Measurements from ENCODE around the gene ARHGEF4. TPM values are rescaled to one million over a fixed set of nuclear protein-coding genes. Genes with fewer than 3 reads are reported as not detected.

Gene ARHGEF4
- total RNA-seq, 1 experiment from 2014 or later: 20.0 TPM

DNA sequence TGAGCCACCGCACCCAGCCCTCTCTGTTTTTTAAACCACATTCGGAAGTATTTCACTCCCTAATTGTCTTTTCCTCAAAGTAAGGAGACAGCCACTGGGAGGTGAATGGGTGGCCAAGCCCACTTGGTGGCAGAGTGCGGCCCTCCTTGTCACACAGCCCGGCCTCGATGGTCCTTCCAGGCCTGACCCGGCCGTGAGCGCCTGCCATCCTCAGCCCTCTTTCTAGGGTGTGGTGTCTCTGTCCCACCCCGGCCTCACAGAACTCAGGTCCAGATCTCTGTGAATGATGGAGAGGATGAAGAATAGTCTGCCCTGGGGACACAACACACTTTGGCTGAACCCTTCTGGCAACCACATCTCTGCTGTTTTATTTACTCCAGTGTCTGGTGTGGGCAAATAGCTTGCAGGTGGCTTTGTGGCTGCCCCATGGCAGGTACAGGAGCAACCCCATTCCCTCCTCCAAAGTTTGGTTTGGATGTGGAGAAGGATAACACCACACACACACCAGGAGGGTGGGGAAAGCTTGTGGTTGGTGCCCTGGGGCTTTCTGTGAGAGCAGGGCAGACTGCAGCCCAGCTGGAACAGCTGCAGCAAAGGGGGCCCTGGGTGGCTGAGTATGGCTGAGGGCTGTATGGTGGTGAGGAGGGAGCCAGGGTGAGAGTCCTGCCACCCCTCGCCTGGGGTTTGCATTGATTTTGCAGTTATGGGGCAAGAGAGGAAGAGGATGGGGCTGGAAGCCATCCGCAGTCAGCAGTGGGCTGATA lies 167.9 kb downstream of the ARHGEF4 start:
- Histone ChIP-seq H3K9me3 (ENCODE audit: insufficient read depth, low read depth) (no peaks in the 10 kb centered on the region), H3K27ac (no peak overlapping the region), H3K4me2 (no peak overlapping the region), H3K4me3 (no peak overlapping the region), H3K4me1 (replicated peaks; ENCODE audit: insufficient read depth) (no peaks in the 10 kb centered on the region), H4K20me1 (ENCODE audit: insufficient read depth) (no peaks in the 10 kb centered on the region), H3K9me2 (ENCODE audit: insufficient read depth) (no peaks in the 10 kb centered on the region), H2AFZ (no peak overlapping the region), H3K36me3 (ENCODE audit: low read depth) (no peaks in the 10 kb centered on the region), H3F3A (ENCODE audit: insufficient read depth, low read depth) (no peaks in the 10 kb centered on the region), H3K27me3 (ENCODE audit: insufficient read depth, low read depth) (no peaks in the 10 kb centered on the region), H3K79me2 (ENCODE audit: low read depth) (no peaks in the 10 kb centered on the region)
- intact Hi-C loops (cut with micrococcal nuclease; ENCODE audit: unreplicated experiment): no loop called here
- no TSS peak for BruUV-seq (replicated peaks)
- TF ChIP-seq, protein P1, sequence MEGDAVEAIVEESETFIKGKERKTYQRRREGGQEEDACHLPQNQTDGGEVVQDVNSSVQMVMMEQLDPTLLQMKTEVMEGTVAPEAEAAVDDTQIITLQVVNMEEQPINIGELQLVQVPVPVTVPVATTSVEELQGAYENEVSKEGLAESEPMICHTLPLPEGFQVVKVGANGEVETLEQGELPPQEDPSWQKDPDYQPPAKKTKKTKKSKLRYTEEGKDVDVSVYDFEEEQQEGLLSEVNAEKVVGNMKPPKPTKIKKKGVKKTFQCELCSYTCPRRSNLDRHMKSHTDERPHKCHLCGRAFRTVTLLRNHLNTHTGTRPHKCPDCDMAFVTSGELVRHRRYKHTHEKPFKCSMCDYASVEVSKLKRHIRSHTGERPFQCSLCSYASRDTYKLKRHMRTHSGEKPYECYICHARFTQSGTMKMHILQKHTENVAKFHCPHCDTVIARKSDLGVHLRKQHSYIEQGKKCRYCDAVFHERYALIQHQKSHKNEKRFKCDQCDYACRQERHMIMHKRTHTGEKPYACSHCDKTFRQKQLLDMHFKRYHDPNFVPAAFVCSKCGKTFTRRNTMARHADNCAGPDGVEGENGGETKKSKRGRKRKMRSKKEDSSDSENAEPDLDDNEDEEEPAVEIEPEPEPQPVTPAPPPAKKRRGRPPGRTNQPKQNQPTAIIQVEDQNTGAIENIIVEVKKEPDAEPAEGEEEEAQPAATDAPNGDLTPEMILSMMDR (conservative IDR thresholded peaks at IDR 0.05): no peak
- TF ChIP-seq EZH2 (IDR thresholded peaks at IDR 0.05; ENCODE audit: low read depth): no peak
- POLR2A ChIA-PET (ENCODE audit: unreplicated experiment): no interaction called here
- CTCF ChIA-PET: no interaction called here
- DNase-seq: no peak

DNA sequence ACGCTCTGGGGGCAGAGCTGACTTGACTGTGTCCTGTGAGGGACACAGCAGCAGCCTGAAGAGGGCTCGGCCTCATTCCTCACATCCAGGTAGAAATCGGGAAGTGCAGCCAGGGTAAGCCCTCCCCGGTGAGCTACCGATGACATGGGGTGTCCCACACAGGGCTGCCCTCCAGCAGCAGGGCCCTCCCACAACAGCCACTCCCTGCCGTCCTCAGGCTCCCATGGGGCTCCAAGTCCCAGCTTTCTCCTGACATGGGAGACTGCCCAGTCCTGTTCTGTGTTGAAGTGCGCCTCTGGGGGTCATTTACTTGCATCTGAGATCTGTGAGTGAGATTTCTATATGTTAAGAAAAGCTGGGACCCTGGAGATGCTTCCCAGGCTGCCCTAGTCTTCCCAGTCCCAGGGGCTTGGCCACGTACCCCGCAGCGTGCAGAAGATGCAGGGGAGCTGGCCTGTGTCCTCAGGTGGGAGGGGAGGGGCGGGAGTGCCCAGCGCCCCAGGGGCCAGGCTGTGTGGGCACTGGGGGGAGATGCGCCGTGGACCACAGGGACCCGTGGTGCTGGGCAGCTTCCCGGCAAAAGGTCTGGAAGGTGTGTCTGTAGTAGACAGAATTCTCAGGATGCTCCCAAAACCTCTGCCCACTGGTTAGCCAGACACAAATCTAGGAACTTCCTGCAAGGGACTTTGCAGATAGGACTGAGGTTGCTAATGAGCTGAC lies 168.7 kb downstream of the ARHGEF4 start:
- H3F3A ChIP-seq (ENCODE audit: insufficient read depth, low read depth): no peaks in the 10 kb centered on the region
- no peaks in the 10 kb centered on the region for H3K9me3 ChIP-seq (ENCODE audit: insufficient read depth, low read depth)
- no peak for DNase-seq
- H3K79me2 ChIP-seq (ENCODE audit: low read depth): no peaks in the 10 kb centered on the region
- CTCF ChIA-PET: no interaction called here
- no peak overlapping the region for H3K27ac ChIP-seq
- no peak overlapping the region for H3K4me3 ChIP-seq
- TF ChIP-seq, protein P1 (conservative IDR thresholded peaks at IDR 0.05): no peak
- TF ChIP-seq EZH2 (IDR thresholded peaks at IDR 0.05; ENCODE audit: low read depth): no peak
- POLR2A ChIA-PET (ENCODE audit: unreplicated experiment): no interaction called here
- BruUV-seq (replicated peaks): no TSS peak
- no peak overlapping the region for H2AFZ ChIP-seq
- no peak overlapping the region for H3K4me2 ChIP-seq
- H3K36me3 ChIP-seq (ENCODE audit: low read depth): no peaks in the 10 kb centered on the region
- no peaks in the 10 kb centered on the region for H3K27me3 ChIP-seq (ENCODE audit: insufficient read depth, low read depth)
- intact Hi-C loops (cut with micrococcal nuclease; ENCODE audit: unreplicated experiment): no loop called here
- H4K20me1 ChIP-seq (ENCODE audit: insufficient read depth): no peaks in the 10 kb centered on the region
- H3K4me1 ChIP-seq (replicated peaks; ENCODE audit: insufficient read depth): no peaks in the 10 kb centered on the region
- no peaks in the 10 kb centered on the region for H3K9me2 ChIP-seq (ENCODE audit: insufficient read depth)

DNA sequence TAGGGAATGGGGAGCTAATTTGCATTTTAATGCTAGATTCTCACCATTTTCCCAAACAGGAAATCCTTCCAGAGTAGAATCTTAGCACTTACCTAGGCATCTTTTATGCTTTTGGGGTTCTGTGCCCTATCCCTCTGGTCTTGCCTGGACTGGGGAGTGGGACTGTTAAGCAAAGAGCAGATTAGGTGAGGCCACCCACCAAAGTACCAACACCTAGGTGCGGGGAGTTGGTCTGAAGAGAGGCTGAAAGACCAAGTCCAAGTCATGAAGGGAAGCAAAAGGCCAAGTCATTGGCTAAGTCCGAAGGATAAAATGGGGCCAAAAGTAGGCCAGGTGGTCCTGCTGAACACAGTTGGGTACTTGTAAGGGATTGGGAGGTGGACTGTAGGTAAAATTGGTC lies 169.8 kb downstream of the ARHGEF4 start:
- H3K9me3 ChIP-seq (ENCODE audit: insufficient read depth, low read depth): no peaks in the 10 kb centered on the region
- no peaks in the 10 kb centered on the region for H4K20me1 ChIP-seq (ENCODE audit: insufficient read depth)
- H3K27me3 ChIP-seq (ENCODE audit: insufficient read depth, low read depth): no peaks in the 10 kb centered on the region
- TF ChIP-seq EZH2 (IDR thresholded peaks at IDR 0.05; ENCODE audit: low read depth): no peak
- TF ChIP-seq, protein P1 (conservative IDR thresholded peaks at IDR 0.05): no peak
- H3K27ac ChIP-seq: no peak overlapping the region
- H3K9me2 ChIP-seq (ENCODE audit: insufficient read depth): no peaks in the 10 kb centered on the region
- BruUV-seq (replicated peaks): no TSS peak
- H3K4me1 ChIP-seq (replicated peaks; ENCODE audit: insufficient read depth): no peaks in the 10 kb centered on the region
- H3K4me3 ChIP-seq: no peak overlapping the region
- H3K79me2 ChIP-seq (ENCODE audit: low read depth): no peaks in the 10 kb centered on the region
- no peak overlapping the region for H3K4me2 ChIP-seq
- no peaks in the 10 kb centered on the region for H3F3A ChIP-seq (ENCODE audit: insufficient read depth, low read depth)
- POLR2A ChIA-PET (ENCODE audit: unreplicated experiment): no interaction called here
- H3K36me3 ChIP-seq (ENCODE audit: low read depth): no peaks in the 10 kb centered on the region
- H2AFZ ChIP-seq: no peak overlapping the region
- no peak for DNase-seq
- intact Hi-C loops (cut with micrococcal nuclease; ENCODE audit: unreplicated experiment): no loop called here
- CTCF ChIA-PET: no interaction called here
